Body of pancreas (tissue), 4 donors: ENCODE results near the gene PI4K2A.

Experiments
- CTCF ChIP-seq, 7 experiments: fragments of 450-650 bp in 4 of 7; fragments of 200-600 bp in 3 of 7; sonication (generic) in 3 of 7; IDR thresholded peaks; one replicate each; pipeline ENCODE4 v1.5.1; 2016 to 2019; ENCODE audit warnings: antibody characterized with exemption in 7 of 7
- POLR2A ChIP-seq, 3 donors: fragments of 450-650 bp; IDR thresholded peaks; one replicate each; pipeline ENCODE4 v1.6.1; 2016; ENCODE audit warnings: antibody characterized with exemption in 3 of 3, mild to moderate bottlenecking in 2 of 3

- TF ChIP-seq CTCF (IDR thresholded peaks at IDR 0.05) (peak in 5 of 7 experiments; percentile 18 to 49 (median 38)), POLR2A (IDR thresholded peaks at IDR 0.05) (no peak)
Measured at GRCh38 chr10:97612386-97612785, 28.1 kb upstream of the PI4K2A start.
